Skin epidermis (tissue), 12 donors: ENCODE data around the gene MOV10L1.

Experiments used
- H3K27ac ChIP-seq, 21 experiments: fragments of 200-600 bp; sonication (generic) in 11 of 21; one replicate each; pipeline ENCODE4 v1.5.0; 2020; ENCODE audit warnings: mild to moderate bottlenecking in 3 of 21, inconsistent platforms in 2 of 21, moderate library complexity in 2 of 21
- H3K4me3 ChIP-seq, 7 experiments: fragments of 200-600 bp; sonication (generic) in 2 of 7; one replicate each; pipeline ENCODE4 v1.5.0; 2020; ENCODE audit warnings: inconsistent platforms in 2 of 7, mild to moderate bottlenecking in 2 of 7, moderate library complexity in 1 of 7

The MOV10L1 gene

DNA sequence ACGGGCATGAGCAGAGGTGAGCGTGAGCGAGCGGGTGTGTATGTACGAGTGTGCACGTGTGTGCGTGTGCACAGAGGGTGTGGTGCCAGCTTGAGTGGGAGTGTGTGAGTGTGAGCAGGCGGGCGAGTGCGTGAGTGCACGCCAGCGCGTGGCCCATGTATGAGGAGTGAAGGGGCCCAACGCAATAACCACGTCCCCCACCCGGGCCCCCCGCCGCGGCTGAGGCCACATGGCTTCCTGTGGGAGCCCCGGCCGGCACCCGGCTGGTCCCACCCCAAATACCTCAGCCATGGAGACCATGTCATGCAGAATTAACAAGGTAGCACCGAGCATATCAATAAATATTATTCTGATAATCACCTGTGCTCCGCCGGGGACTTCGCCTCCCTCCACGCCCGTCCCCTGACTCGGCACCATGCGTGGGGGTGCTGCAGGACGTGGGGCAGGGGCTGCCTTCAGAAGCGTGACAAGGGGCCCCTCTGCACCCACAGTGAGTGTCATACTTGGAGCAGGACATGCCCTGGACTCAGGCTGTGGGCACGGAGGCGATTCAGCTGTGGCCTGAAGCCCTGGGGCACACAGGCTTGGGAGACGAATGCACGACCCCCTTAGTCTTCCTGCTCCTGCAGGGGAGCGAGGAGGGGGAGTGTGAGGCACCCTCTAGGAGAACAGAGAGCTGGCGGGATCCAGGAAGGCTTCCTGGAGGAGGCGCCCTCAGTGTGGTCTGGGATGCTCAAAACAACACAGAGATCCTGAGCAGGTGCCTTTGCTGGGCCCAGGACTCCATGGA lies 90.3 kb downstream of the MOV10L1 start:
- Histone ChIP-seq H3K27ac (no peak overlapping the region), H3K4me3 (no peak overlapping the region)

DNA sequence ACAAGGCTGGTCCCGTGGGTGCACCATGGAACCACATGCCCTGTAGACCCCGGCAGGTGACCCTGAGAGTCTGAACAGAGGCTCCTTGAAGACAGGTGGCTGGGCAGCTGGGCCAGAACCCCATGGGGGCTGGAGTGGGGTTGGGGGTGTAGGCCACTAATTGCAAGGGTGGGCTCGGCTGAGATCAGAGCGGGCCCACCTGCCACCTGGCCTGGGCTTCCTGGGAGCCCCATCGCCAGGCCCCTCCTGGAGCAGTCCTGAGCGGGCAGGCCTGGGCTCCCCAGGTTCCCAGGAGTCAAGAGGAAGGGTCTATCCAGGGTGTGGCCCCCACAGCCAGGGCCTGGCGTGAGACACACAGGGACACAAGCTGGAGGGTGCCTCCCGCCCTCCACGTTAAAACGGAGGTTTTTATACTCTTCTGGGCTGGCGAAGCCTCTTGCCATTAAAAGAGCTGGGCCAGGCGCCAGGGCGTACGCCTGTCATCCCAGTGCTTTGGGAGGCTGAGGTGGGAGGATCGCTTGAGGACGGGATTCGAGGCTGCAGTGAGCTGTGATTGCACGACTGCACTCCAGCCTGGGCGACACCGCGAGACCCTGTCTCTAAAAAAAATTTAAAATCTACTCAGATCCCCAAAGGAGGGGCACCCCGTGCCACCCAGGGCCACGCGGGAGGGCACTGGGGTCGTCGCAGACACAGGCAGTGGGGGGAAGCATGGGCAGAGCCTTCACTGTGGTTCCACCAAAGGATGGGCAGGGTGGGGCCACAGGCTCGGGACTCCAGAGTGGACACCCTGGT lies 91.1 kb downstream of the MOV10L1 start:
- no peak overlapping the region for H3K27ac ChIP-seq
- no peak overlapping the region for H3K4me3 ChIP-seq

DNA sequence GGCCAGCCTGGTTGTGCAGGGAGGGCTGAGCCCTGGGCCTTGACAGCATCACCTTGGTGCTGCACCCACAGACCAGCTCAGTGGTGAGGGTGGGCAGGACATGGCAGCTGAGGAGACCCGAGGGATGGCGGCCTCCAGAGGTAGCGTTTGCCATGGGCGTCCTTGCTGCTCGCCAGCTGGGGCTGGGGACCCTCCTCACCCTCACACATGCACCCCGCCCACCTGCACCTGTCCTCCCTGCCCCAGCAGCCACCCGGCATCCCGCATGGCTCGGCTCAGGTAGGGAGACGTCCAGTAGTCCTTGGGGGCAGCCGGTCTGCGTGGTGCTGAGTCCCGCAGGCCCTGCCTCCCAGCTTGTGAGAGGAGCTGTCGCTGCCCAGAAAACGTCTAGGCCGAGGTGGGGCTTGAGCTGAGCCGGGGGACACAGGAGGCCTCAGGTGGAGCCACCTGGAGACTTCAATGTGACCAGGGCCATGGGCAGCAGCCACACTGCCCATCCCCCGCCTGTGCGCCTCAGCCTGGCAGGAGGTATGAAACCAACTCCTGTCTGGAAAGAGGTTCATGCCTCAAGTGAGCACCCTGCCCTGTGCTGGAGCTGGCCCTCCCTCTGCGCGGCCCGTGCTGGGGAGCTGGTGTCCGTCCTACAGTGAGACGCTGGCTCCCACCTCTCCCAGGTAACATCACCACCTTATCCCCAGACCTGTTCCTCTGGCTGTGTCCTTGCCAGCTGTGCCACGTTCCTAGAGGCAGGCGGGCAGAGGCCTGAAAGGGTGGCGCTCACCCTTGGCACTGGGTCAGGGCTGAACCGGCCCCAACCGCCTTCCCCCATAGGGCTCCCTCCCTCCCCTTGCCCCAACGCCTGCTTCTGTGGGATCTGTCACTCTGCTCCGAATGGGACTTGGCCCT lies 92.6 kb downstream of the MOV10L1 start:
- H3K4me3 ChIP-seq = no peak overlapping the region
- H3K27ac ChIP-seq = no peak overlapping the region

DNA sequence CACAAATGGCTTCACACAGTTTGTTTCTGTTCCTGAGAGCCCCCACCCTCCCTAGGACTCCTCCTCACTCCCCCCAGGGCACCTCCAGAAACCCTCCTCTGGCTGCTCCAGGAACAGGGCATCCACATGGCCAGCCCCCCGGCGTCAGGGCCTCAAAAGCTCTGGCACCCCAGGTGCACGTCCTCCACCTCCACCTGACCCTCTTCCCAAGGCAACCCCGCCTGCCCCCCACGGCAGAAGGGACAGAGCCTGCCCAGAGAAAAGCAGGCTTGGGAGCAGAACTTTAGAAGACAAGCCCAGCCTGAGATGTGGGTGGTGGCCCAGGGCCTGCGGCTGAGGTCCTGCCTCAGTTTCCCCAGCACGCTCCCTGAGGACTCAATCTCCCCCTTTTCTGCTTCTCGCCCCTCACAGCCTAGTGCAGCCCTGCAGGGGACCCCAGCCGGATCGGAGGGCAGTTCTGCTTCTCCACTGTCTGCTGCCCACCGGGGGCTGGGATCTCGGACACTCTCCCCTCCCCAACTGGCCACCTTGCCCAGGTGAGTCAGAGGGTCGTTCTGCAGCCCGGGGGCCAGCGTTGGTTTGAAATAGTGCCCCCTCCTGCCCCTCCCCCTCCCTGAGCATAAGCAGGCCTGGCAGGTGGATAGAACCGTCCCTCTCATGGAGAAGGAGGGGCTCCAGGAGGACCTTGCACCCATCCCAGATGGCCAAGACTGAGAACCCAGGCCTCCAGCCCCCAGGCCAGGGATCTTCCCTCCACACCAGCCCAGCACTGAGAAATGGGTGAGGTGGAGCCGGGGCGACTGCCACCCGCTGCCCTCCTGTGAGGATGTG lies 93.5 kb downstream of the MOV10L1 start:
- Histone ChIP-seq H3K27ac (no peak overlapping the region), H3K4me3 (no peak overlapping the region)

DNA sequence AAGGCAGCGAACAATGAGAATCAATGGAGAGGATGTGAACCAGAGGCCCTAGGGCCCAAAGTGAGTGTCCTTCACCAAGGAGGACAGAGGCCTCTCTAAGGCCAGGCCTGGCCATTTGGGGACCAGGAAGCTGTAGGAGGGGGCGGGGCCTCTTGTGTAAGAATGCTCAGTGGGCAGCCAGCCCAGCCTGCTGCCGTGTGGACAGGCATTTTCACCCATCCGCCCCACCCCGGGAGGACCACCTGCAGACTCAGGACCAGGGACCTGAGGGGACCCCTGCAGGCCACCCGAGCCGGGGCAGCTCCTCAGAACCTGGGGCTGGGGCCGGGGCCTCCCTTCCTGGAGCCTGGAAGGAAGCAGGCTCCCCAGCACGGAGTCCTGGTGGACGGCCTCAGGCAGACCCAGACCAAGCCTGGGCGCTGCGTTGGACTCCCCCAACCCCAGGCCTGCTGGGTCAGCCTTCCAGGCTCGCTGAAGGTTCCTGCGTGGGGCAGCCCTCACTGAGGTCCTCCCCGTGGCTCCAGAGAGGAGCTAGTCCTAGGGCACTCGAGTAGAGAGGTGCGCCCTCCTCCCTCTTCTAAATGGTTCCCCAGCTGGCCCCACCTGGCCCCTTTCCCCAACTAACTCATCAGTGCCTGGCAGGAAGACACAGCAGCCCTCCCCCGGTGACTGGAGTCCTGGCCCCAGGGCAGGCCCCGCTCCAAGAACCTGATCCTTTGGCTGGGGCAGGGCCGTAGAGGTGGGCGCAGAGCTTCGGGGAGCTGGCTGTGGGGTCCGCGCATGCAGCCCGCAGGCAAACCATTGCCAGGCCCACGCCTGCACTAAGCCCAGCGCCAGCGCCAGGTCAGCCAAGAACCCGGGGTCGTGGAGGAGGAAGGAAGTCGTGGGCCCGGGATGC lies 94.4 kb downstream of the MOV10L1 start:
- H3K27ac ChIP-seq = peak overlapping the region in 4 of 21 experiments; percentile 3 to 24 (median 20)
- peak overlapping the region in 4 of 7 experiments; percentile 48 to 81 (median 72) for H3K4me3 ChIP-seq

DNA sequence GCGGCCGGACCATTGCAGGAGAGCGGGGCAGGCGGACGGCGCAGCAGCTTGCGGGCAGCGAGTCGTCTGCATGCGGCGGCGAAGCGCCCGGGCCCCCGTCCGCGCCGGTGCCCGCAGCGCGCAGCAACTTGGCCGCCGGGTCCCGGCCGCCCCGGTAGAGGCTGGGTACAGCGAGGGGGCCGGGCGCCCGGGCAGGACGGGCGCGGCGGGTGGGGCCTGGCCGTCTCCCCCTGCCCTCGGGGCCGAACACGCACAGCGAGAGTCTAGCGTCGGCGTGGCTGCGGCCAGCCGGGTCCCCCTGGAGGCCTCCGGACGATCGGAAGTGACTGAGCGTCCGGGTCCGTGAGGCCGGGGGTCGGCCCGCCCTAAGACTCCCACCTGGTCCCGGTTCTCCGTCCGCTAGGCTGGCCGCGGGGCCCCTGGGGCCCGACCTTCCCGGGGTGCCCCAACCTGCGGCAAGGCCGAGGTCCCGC lies 95.1 kb downstream of the MOV10L1 start:
- Histone ChIP-seq H3K4me3 (peak overlapping the region; percentile 37 to 81 (median 66)), H3K27ac (peak overlapping the region in 19 of 21 experiments; percentile 1 to 65 (median 43))

DNA sequence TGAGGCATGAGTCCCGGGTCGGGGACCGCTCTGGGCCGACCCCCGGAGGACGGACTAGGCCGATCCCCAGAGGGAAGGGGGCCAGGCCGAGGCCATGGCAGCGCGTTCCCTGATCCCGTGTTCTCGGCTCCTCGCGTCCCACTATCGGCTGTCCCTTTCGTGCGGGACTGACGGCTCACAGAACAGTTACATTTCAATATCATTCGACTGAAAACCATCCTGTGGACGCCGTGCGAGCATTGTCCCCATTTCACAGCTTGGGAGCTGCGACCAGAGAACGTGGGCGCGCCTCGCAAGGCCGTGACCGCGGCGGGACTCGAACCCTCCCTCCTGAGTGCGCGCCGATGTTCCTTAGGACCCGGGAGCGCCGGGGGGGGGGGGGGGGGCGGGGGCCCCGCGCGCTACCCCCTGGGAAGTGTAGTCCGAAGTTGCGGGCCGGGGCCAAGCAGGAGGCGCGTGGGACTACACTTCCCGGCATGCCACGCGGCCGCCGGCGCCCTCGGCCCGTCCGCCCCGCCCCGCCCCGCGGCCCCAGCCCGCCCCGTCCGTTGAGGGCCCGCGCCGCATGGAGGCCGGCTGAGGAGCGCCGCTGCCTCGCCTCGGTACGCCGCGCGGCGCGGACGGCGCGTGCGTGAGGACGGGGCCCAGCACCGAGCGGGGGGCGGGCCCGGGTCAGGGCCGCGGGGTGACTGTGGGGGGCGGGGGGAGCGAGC lies 95.7 kb downstream of the MOV10L1 start, which contains the start of gene TRABD:
TRABD (plus strand) TSS at position 539 of the 713 bp plus-strand sequence. CDS start 7,148 bp downstream, outside the sequence.
- Histone ChIP-seq H3K27ac (peak within 1 kb of the TSS; percentile 64 to 90 (median 84)), H3K4me3 (peak within 1 kb of the TSS; percentile 48 to 81 (median 71))

DNA sequence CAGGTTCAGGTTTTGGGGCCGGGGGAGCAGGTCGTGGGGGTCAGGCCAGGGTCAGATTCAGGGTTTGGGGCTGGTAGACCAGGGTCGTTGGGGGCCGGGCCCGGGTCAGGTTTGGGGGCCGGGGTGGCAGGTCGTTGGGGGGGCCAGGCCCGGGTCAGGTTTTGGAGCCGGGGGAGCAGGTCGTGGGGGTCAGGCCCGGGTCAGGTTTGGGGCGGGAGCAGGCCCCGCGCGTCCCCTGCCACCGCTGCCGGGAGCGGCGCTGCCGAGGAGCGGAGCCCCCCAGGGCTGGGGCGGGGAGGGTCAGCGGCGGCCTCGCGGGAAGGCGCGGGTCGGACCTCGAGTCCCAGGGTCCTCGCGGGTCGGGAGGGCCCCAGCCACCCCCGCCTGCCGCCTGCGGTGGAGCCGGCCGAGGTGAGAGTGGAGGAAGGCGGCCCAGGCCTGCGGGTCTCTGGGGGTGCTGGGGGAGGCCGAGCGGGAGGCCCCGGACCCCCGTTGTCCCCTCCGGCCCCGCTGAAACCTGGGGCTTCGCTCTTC lies 96.4 kb downstream of the MOV10L1 start:
- Histone ChIP-seq H3K27ac (peak overlapping the region; percentile 64 to 90 (median 84)), H3K4me3 (peak overlapping the region; percentile 48 to 81 (median 71))

DNA sequence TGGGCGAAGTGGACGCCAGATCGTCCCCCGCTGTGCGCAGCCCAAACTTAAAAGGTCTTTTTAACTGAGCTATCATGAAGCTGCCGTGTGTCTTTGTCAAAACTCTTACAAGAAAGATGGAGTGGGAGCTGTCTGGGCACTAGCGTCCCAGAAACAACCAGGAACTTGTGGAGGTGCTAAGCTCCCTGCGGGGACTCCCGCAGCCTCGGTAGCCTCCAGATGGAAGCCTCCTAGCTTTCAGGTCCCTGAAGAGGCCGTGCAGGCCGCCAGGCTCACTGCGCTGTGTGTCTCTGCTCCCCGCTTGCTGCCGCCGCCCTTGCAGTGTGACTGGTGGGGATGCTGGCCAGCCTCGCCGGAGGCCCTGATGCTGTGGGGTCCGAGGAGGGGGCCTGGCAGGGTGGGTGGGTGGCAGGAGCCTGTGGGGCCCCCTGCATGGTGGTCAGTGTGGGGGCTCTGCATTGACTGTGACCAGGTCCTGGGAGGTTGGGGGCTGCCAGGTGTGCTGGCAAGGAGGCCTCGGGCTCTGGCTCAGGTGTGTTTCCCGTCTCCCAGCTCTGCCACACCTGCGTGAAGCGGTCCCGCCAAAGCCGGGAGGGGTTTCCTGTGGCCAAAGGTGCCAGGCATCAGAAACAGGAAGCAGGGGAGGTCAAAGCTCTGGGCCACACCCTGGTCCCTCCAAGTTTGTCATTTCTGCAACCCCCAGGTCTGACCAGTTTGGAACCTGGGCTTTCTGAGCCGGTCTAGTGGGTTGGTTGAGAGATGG lies 97.1 kb downstream of the MOV10L1 start:
- Histone ChIP-seq H3K27ac (peak overlapping the region in 20 of 21 experiments; percentile 69 to 90 (median 84)), H3K4me3 (peak overlapping the region; percentile 48 to 81 (median 71))

DNA sequence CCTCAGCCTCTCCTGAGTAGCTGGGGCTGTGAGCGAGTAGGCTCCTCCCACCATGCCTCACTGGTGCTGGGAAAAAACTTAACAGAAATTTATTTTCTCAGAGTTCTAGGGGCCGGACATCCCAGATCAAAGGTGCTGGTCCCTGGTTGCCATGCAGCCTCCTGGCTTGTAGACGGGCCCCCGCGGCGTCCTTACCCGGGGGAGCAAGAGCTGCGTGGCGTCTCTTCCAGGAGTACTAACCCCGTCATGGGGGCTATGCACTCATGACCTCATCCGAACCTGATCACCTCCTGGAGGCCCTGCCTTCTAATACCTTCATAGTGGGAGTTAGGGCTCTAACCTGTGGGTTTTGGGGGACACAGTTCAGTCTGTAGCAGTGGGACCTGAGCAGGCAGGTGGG lies 98.5 kb downstream of the MOV10L1 start:
- H3K27ac ChIP-seq = peak overlapping the region in 5 of 21 experiments; percentile 6 to 97 (median 87)
- no peak overlapping the region for H3K4me3 ChIP-seq

DNA sequence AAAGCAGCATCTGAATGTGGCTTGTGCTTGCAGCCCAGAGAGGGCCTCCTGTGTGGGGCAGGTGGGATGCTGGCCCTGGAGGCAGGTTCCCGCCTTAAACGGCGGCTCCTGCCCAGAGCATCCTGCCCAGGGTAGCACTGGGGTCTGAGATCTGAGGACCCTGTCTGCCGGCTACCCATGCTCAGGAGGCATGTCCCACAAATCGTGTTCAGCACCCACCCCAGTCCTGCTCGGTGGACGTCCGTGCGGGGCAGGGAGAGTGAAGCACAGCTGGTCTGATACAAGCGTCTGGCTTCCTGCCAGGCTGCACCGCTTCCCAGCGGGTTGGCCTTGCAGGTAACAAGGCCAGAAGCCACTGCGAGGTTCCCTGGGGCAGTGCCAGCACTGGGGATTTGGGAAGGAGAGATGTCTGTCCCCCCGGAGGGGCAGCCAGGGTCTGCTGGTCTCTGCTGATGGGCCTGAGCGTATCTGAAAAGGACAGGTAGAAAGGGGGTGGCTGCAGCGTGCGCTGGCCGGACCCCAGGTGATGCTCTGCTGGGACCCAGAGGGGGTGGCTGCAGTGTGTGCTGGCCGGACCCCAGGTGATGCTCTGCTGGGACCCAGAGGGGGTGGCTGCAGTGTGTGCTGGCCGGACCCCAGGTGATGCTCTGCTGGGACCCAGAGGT lies 99.5 kb downstream of the MOV10L1 start:
- peak overlapping the region in 19 of 21 experiments; percentile 75 to 98 (median 86) for H3K27ac ChIP-seq
- no peak overlapping the region for H3K4me3 ChIP-seq

DNA sequence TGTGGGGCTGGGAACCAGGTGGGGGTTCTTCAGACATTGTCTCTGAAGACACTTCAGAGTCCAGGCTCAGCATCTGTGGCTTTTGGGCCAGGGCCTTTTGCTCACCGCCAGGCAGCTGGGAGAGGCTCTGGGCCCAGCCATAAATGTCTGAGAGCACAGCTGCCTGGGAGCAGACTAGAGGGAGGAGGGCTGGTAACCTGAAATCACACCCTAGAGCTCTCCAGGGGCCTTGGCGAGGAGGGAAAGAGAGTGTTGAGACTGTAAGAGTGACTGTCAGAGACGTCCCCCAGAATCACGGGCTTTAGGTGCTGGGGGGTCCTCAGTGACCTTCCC lies 100.0 kb downstream of the MOV10L1 start:
- H3K27ac ChIP-seq = peak overlapping the region; percentile 75 to 98 (median 86)
- H3K4me3 ChIP-seq = peak overlapping the region in 5 of 7 experiments; percentile 29 to 47 (median 38)

DNA sequence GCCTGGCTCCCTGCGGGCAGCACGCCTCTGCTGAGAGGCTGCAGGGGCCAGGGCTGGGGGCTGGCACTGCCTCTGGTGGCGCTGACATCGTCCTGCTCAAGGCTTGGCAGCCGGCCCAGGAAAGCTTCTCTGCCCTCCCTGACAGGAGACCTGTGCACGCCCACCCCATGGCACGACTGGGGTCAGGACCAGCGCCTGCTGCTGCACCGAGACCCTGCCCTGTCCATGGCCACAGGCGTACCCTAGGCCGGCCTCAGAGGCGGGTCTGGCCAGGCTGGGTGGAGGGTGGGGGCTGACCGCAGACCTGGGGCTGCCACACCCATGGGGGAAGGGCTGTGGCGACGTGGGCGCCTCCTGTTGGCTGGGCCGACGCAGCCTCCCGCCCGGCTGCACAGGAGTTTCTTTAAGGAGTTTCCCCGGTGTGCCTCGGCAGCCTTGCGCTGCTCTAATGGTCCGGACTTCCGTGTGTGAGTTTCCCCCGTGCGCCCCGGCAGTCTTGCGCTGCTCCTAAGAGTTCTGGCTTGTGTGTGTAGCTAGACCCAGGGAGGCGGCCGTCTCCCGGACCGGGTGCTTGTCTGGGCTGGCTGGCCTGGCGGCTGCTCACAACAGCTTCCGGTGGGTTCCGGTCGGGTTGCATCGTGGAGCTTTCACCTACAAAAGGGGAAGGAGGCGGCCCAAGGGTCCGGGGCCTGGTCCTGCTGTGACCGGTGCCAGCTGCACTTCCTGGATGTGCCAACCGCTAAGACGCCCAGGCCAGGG lies 100.6 kb downstream of the MOV10L1 start:
- Histone ChIP-seq H3K27ac (peak overlapping the region; percentile 75 to 98 (median 86)), H3K4me3 (peak overlapping the region; percentile 27 to 47 (median 38))

DNA sequence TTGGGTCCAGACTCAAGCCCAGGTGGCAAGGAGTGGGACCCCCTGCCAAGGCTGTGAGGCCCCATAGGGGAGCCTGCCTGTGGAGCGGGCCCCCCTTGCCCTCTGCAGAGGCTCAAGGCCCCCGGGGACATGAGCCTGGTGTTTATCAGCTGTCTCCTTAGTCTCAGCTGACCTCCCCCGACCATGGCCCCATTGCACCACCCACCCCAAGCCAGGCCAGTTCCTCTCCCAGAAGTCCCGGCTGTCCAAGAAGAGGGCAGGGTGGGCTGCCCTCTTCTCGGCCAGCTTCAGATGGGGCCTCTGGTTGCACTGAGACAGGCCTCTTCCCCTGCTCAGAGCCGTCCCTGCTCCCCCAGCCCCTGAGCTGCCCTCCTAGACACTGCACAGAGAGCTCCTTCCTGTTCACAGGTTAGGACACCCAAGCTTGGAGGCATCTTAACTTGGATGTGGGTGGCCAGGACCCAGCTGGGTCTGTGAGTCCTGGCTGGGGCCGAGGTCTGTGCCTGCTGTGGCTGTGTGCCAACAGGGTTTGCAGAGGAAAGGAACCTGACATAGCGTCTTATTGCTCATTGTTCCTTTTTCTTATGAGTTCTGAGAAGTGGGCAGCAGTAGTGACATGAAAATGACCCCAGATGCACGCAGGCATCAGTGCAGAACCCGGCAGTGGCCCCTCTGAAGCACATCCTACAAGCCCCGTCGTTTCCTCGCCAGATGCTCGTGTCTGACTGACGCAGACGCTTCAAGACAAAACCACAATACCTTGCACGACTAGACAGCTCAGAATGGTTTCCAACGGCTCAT lies 101.3 kb downstream of the MOV10L1 start:
- H3K27ac ChIP-seq = peak overlapping the region; percentile 75 to 98 (median 86)
- H3K4me3 ChIP-seq = peak overlapping the region; percentile 27 to 47 (median 38)
